NCI-H1694 (cell line): Measurements from ENCODE around the gene TPRX1.
"Not testable (repeated sequence)": the region's sequence is repeated elsewhere in the genome, so short reads cannot be mapped to it uniquely, and the experiment has no call there.

Source experiments
- DNase-seq: peaks from one replicate; lab custom pipeline; 2025; lab: John Stamatoyannopoulos, UW

TPRX1 gene

DNA sequence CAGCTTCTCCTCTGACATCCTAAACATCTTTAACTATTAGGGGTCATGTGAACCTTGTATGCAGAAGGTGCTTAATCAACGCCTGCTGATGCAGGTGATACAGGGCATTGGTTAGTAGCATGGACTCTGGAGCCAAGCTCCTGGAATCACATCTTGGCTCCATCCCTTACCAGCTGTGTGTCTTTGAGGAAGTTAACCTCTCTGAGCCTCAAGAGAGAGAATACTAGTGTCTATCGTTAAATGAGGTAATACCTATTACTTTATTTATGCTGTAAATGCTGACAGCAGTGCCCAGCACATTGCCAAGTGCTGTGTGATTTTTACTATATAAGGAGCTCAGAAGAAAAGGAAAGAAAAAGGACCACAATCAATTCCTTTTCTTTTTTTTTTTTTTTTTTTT is 37.0 kb downstream of the TPRX1 start:
- no peak for DNase-seq

DNA sequence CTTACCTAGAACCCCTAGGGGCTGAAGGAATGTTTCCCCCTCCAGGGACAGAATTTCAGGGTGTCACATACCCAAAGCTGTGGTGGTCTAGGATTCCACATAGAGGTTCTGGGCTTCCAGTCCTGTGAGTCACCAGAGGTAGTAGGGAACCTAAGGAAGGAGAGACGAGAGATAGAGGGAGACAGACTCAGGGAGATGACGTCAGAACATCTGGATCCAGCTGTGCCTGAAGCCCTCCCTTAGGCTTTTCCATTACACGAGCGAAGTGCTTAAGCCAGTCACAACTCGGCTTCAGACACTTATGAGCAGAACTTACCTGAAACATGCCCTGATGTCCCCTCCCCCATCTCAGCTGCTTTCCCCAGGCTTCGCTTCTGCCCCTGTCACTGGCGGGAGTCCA is 37.7 kb downstream of the TPRX1 start:
- DNase-seq = no peak

DNA sequence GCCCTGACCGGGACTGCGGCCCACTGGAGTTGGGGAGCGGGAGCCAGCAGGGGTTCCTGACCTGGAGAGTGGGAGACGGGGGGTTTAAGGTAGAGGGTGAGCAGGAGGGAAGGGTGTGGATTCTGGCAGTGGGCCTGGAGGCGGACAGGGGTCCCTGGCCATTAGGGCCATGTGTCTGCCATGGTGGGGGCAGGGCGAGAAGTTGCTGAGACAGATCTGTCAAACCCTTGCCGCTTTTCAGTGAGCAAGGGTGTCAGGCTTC is 38.1 kb downstream of the TPRX1 start:
- DNase-seq = no peak

DNA sequence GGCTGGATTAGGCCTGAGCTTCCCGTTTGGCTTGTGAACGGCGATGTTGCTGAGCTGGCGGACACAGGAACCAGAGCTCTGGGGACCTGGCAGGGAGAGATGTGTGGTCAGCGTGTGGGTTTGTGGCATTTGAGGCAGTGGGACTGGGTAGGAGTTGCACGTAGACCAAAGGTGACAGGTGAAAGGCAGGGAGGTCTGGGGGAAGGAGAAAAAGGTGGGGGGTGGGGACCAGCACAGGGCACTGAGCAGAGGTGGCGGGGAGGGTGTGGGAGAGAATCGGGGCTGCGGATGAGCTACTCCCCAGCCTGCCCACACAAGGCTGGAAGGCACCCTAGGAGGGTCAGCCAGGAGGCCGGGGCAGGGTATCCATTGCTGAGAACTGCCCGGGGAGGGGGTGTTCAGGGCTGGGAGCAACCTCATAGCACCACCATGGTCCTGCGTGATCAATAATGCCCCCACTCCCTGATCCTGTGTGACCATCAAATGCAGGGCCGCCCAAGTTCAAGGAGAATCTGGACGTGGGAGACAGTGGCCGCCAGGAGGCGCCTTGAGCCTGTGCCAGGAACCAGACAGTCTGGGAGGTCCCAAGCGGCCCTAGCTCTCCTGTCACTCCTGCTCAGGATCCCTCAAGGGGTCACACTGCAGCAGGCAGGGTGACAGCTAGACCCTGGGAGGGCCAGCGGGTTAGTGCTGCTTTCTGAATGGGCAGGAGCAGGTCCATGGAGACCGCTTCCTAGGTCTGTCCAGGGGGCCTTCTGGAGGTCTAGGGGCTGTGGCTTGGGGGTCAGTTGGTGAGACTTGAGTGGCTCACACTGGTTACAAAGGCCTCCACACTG is 38.6 kb downstream of the TPRX1 start:
- DNase-seq = peak; percentile 62

DNA sequence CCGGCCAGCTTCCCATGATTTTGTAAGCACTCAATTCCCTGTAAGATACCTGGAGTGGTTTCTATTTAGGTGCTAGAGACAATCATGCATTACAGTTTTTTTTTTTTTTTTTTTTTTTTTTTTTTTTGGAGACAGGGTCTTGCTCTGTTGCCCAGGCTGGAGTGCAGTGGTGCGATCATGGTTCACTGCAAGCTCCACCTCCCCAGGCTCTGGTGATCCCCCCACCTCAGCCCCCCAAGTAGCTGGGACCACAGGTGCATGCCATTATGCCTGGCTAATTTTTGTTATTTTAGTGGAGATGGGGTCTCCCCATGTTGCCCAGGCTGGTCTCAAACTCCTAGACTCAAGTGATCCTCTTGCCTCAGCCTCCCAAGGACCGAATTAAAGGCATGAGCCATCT is 39.6 kb downstream of the TPRX1 start:
- not testable (repeated sequence) for DNase-seq

DNA sequence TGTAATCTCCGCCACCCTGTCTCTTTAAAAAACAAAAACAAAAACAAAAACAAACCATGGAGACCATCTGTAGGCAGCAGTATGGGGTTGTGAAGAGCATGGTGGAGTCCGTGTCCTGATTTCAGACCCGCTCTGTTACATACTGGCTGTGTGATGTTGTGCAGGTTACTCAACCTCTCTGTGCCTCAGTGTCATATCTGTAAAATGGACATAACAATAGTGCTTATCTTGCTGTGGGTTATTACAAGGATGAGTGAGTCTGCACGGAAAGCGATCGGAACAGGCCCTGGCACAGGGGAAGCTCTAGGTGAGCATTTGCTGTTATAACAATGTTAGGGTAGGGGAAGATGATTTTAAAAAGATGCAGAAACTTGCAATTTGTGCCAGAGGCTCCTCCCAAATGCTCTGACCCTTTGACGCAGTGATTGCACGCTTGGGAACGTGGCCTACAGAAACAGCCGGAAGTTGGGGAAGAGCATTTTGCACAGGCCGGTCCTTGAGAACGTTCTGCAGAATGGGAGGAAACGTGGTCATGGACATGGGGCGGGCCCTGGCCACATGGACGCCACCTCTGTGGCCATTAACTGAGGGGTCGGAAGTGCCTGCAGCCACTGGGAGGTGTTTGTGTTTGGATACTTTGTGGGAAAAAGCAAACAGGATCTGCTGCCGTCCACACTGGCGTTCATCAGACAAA is 41.6 kb downstream of the TPRX1 start:
- DNase-seq = no peak

DNA sequence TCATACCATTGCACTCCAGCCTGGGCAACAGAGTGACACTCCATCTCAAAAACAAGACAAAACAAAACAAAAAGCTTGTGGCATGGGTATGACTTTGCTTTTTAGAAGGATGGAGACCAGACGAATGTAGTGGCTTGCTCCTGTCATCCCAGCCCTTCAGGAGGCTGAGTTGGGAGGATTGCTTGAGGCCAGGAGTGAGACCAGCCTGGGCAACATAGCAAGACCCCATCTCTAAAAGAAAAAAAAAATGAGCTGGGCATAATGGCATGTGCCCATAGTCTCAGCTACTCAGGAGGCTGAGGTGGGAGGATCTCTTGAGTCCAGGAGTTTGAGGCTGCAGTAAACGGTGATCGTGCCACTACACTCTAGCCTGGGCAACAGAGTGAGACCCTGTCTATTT is 42.2 kb downstream of the TPRX1 start:
- DNase-seq = no peak

DNA sequence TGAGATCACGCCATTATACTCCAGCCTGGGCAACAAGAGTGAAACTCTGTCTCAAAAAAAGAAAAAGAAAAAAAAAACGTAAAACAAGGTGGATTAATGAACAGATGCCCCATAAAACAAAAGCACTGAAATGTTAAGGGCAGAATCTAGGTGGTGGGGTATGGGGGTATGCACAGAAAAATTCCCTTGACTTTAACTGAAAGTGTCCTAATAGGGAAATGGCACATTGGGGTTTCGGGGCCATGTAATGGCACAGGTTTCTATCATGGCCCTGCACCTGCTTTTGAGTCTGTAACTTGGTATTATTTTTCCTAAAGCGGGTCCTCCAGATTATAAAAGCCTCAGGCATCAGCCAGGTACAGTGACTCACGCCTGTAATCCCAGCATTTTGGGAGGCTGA is 42.8 kb downstream of the TPRX1 start:
- DNase-seq = no peak

DNA sequence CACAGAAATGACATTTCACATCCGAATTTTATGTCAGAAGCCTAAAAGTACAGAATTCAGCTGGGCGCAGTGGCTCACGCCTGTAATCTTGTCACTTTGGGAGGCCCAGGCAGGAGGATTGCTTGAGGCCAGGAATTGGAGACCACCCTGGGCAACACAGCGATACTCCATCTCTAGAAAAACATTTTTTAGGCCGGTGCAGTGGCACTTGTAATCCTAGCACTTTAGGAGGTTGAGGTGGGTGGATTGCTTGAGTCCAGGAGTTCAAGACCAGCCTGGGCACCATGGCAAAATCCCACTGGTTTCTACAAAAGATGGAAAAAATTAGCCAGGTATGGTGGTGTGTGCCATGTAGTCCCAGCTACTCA is 43.7 kb downstream of the TPRX1 start:
- DNase-seq = no peak

DNA sequence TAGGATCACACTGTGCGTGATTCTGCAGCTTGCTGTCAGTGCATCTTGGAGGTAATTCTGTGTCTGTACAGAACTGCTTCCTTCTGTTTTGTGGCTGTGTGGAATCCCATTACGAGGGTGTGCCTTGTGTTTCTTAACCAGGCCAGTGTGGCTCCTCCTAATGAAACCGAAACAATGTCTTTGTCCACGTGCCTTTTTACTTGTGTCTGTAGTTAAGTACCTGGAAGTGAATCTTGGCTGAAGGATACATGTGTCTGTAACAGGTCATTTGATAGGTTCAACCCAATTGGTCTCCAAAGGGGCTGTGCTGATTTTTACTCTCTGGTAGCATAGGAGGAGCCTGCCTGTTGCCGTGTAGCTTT is 45.9 kb downstream of the TPRX1 start:
- DNase-seq = no peak

DNA sequence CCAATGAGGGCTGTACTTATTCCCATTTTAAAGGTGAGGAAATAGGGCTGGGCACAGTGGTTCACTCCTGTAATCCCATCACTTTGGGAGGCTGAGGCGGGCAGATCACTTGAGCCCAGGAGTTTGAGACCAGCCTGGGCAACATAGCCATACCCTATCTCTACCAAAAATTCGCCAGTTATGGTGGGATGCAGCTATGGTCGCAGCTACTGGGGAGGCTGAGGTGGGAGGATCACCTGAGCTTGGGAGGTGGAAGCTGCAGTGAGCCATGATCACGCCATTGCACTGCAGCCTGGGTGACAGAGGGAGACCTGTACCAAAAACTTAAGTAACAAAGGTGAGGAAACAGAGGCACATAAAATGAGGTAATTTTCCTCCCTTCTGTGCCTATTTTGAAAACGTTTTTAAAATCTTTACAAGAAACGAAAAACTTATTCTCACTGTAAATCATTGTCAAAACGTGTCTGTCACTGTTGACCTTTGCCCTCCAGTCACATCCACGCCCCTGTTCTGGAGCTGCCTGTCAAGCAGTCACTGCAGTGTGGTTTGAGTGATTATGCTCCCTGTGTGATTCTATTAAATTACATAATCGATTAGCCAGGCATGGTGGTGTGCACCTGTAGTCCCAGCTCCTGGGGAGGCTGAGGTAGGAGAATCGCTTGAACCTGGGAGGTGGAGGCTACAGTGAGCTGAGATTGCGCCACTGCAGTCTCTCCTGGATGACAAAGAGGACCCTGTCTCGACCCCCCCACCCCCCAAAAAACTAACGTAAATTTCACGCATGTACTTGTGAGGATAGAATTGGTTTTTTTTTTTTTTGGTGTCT is 46.5 kb downstream of the TPRX1 start:
- no peak for DNase-seq

DNA sequence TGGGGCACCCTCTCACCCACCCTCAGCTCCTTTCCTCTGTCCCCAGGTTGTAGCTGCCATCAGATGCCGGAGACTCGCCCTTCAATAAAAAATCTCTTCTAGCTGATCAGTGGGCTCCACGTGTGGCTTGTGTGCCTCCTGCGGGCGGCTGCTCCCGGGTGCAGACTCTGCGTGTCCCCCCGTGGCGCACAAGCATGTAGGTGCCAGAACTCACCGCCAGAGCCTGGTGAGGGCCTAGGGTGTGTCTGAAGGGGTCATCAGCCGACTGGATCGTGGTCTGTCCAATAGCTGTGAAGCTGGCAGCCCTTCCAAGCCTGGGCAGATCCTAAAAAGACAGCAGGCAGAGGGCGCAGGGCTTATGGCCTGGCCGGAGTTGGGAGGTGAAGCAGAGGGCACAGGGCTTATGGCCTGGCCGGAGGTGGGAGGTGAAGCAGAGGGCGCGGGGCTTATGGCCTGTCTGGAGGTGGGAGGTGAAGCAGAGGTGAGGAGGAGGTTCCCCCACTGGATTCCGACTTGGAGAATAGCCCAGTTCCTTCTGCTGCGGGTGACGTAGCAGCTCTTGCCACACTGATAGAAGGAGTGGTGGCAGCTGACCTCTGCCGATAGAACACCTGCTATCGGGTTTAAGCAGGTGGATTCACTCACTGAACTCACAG is 47.3 kb downstream of the TPRX1 start:
- no peak for DNase-seq

DNA sequence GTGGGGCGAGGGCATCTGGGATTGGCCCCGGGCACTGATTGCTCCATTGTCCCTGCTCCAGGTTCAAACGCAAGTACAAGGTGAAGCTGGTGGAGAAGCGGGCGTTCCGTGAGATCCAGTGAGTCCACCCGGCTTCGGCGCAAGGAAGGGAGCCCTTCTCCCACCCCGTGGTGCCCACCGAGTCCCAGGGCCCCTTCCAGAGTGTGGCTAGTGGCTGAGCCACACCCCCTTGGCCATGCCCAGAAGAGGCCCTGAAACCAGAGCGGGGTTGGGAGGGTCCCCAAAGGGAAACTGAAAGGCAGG is 47.8 kb downstream of the TPRX1 start:
- DNase-seq = no peak

DNA sequence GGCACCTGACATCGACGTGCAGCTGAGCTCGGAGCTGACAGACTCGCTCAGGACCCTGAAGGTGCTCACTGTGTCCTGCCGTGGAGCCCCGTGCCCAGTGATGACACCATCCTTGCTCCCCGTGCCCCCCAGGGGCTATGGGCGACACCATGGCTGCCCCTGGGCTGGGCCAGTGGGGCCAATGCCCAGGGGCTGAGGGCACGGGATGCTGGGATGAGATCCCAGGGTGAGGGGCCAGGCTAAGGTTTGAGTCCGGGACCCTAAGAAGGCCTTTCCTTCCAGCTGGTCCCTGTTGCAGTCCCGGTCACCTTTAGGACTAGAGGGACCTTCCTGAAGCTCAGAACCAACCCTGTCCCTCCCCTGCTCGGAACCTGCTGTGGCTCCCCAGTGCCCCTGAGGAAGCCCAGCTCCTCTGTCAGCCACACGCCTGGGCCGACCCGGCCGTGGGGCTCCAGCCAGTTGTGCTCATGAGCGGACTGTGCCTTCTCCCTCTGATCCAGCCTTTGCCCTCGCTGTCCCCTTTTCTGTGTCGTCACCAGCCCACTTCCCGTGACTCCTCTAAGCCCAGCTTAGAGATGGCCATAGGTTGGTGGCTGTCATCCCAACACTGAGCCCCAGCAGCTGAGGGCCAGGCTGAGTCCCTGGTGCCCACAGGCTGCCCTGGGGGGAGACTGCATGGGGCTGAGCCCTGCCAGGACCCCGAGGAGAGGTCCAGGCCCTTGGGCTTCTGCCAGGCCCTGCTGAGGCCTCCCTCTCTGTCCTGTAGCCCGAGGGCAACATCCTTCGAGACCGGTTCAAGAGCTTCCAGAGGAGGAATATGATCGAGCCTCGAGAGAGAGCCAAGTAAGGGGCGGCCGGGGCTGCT is 48.4 kb downstream of the TPRX1 start:
- no peak for DNase-seq

DNA sequence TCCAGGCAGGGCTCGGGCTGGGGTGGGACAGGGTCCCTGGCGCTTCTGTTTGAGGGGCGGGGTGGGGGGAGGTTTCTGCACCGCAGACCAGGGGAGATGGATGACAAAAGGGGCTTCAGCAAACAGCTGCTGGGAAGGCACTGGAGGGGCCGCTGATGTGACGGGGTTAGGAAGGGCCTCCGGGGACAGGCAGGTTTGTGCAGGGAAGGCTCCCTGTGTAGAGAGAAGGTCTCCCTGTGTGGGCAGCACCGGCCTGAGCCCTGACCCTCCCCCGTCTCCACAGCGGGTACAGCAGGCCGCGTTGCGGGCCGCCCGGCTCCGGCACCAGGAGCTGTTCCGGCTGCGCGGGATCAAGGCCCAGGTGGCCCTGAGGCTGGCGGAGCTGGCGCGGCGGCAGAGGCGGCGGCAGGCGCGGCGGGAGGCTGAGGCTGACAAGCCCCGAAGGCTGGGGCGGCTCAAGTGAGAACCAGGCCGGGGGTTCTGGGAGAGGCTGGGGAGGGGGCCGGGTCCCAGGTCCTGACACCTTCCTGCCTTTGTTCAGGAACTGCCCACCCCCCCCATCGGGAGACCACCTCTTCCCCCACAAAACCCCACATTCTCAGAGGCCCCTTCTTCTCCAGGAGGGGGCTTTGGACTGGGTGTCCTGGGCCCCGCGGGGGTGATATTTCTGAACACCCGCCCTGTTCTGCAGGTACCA is 49.1 kb downstream of the TPRX1 start:
- DNase-seq = no peak

DNA sequence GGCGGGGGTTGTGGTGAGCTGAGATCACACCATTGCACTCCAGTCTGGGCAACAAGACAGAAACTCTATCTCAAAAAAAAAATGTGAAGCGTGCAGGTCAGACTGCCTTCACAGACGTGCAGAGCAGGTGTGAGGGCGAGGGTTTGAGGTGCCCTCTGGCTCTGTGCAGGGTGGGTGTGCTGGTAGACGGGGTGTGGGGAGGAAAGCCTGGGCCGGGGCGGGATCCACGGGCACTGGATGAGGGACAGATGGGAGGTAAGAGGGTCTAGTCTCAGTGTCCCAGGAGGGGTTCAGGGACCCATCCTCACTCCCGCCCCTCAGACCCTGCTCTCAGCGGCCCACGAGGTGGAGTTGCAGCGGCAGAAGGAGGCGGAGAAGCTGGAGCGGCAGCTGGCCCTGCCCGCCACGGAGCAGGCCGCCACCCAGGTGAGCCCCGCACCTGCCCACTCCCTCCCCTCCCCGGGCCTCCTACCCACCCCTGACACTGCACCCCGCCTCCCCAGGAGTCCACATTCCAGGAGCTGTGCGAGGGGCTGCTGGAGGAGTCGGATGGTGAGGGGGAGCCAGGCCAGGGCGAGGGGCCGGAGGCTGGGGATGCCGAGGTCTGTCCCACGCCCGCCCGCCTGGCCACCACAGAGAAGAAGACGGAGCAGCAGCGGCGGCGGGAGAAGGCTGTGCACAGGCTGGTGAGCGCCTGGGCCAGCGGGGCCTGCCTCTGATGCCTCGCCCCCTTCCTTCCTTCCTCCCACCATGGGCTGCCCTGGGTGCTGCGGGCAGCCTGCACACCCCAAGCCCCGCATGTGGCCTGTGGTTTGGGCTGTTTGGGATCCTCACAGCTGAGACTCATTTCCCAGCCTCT is 49.9 kb downstream of the TPRX1 start:
- no peak for DNase-seq

DNA sequence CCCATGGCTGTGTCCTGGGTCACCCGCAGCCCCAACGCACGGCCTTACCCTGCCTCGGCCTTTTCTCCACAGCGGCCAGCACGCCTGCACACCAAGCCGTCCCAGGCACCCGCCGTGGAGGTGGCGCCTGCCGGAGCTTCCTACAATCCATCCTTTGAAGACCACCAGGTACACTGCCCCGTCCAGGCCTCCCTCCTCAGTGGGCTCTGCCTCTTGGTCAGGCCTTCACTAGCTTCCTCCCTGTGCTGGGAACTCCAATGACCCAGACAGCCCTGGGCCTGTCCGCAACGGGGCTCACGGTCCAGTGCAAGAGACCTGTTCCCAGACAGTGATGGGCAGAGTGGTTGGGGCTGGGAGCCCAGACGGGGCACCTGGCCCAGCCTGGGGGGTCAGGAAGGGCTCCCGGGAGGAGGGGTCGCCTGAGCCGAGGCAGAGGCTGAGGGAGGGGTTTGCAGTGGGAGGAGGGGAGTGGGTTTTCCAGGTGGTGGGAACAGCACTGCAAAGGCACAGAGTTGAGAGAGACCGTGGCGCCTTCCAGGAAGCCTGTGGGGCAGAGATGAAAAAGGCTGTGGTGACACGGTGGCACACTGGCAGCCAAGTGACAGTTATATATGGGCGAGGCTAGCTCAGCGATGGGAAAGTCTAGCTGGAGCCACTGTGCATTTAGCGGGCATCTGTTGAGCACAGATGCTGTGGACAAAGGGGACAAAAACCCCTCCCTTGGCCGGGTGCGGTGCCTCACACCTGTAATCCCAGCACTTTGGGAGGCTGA is 51.7 kb downstream of the TPRX1 start:
- DNase-seq = no peak
